ENCODE measurements around the gene USP13. TPM values are rescaled to one million over a fixed set of nuclear protein-coding genes. Genes with fewer than 3 reads are reported as not detected.

Gene USP13
- total RNA-seq, 6 experiments from 2014 or later: 17.1 to 25.0 (median 21.5) TPM

GRCh38 chr3:179825527-179826246, 172.8 kb downstream of the USP13 start:
- H3K9me3 Mint-ChIP-seq: no peaks in the 10 kb centered on the region
- DNase-seq: no peak
- no peak for TF ChIP-seq CTCF (IDR thresholded peaks at IDR 0.05)
- no peak overlapping the region for H3K27ac Mint-ChIP-seq
- H3K27me3 Mint-ChIP-seq (ENCODE audit: insufficient read depth): peaks cover 7% of the 10 kb centered on the region
- H3K36me3 Mint-ChIP-seq (ENCODE audit: low read depth): no peaks in the 10 kb centered on the region
- H3K4me3 Mint-ChIP-seq: no peak overlapping the region; the same call in 1 of the 2 replicates
- H3K4me1 Mint-ChIP-seq (ENCODE audit: low read depth): peaks cover 10% of the 10 kb centered on the region; the same call in 1 of the 2 replicates

- Mint-ChIP-seq H3K4me3 (no peak overlapping the region), H3K9me3 (no peaks in the 10 kb centered on the region), H3K4me1 (ENCODE audit: low read depth) (peaks cover 10% of the 10 kb centered on the region; the same call in 1 of the 2 replicates), H3K36me3 (ENCODE audit: low read depth) (no peaks in the 10 kb centered on the region), H3K27ac (no peak overlapping the region), H3K27me3 (ENCODE audit: insufficient read depth) (peaks cover 7% of the 10 kb centered on the region)
- DNase-seq: no peak
- no peak for TF ChIP-seq CTCF (IDR thresholded peaks at IDR 0.05)
Measured at GRCh38 chr3:179826247-179826637, 173.4 kb downstream of the USP13 start.

GRCh38 chr3:179828738-179829137, 175.9 kb downstream of the USP13 start:
- peaks cover 10% of the 10 kb centered on the region; the same call in 1 of the 2 replicates for H3K4me1 Mint-ChIP-seq (ENCODE audit: low read depth)
- H3K36me3 Mint-ChIP-seq (ENCODE audit: low read depth): no peaks in the 10 kb centered on the region
- no peak for TF ChIP-seq CTCF (IDR thresholded peaks at IDR 0.05)
- no peaks in the 10 kb centered on the region for H3K9me3 Mint-ChIP-seq
- H3K4me3 Mint-ChIP-seq: no peak overlapping the region
- H3K27me3 Mint-ChIP-seq (ENCODE audit: insufficient read depth): peaks cover 7% of the 10 kb centered on the region
- no peak for DNase-seq
- H3K27ac Mint-ChIP-seq: no peak overlapping the region

GRCh38 chr3:179829401-179829800, 176.6 kb downstream of the USP13 start:
- H3K4me1 Mint-ChIP-seq (ENCODE audit: low read depth): peaks cover 10% of the 10 kb centered on the region; the same call in 1 of the 2 replicates
- no peak overlapping the region for H3K27ac Mint-ChIP-seq
- no peak for DNase-seq
- no peaks in the 10 kb centered on the region for H3K36me3 Mint-ChIP-seq (ENCODE audit: low read depth)
- H3K4me3 Mint-ChIP-seq: no peak overlapping the region
- no peak for TF ChIP-seq CTCF (IDR thresholded peaks at IDR 0.05)
- peaks cover 8% of the 10 kb centered on the region for H3K27me3 Mint-ChIP-seq (ENCODE audit: insufficient read depth)
- H3K9me3 Mint-ChIP-seq: no peaks in the 10 kb centered on the region

GRCh38 chr3:179832333-179832854, 179.6 kb downstream of the USP13 start:
- Mint-ChIP-seq H3K4me1 (ENCODE audit: low read depth) (0 out of 2 replicates have a peak, but pooled peaks cover 4% of the 10 kb centered on the region), H3K27me3 (ENCODE audit: insufficient read depth) (peaks cover 1% of the 10 kb centered on the region), H3K27ac (no peak overlapping the region), H3K4me3 (no peak overlapping the region), H3K36me3 (ENCODE audit: low read depth) (no peaks in the 10 kb centered on the region), H3K9me3 (no peaks in the 10 kb centered on the region)
- no peak for TF ChIP-seq CTCF (IDR thresholded peaks at IDR 0.05)
- no peak for DNase-seq
